COLO668 (cell line): Measurements from ENCODE around the gene PDIK1L.

ENCODE experiments used
- DNase-seq: peaks from one replicate; lab custom pipeline; 2025; ENCODE audit not compliant: unreplicated experiment; lab: John Stamatoyannopoulos, UW

PDIK1L gene

GRCh38 chr1:26111530-26112406 lies at the start of gene PDIK1L:
PDIK1L (plus strand) TSS chr1:26111824; CDS start chr1:26114309, 2,485 bp downstream.
- peak; percentile 100 for DNase-seq

GRCh38 chr1:26064553-26064952 lies 47.1 kb upstream of the PDIK1L start:
- no peak for DNase-seq

GRCh38 chr1:26066160-26066559 lies 45.5 kb upstream of the PDIK1L start:
- no peak for DNase-seq

GRCh38 chr1:26066857-26067256 lies 44.8 kb upstream of the PDIK1L start:
- DNase-seq = no peak

GRCh38 chr1:26067432-26067911 lies 44.2 kb upstream of the PDIK1L start, which contains the start of gene TRIM63:
TRIM63 (minus strand) TSS chr1:26067630; CDS start chr1:26067494, 136 bp downstream.
- DNase-seq = no peak

- no peak for DNase-seq
Observed at GRCh38 chr1:26069941-26070295, 41.7 kb upstream of the PDIK1L start.

GRCh38 chr1:26070296-26070962 lies 41.2 kb upstream of the PDIK1L start:
- DNase-seq = no peak

- no peak for DNase-seq
Observed at GRCh38 chr1:26070963-26071342, 40.7 kb upstream of the PDIK1L start.

GRCh38 chr1:26072305-26072704 lies 39.3 kb upstream of the PDIK1L start:
- peak; percentile 38 for DNase-seq

- no peak for DNase-seq
Observed at GRCh38 chr1:26075421-26076144, 36.0 kb upstream of the PDIK1L start.

- no peak for DNase-seq
Observed at GRCh38 chr1:26077524-26077923, 34.1 kb upstream of the PDIK1L start.

- DNase-seq = no peak
Observed at GRCh38 chr1:26078286-26079177, 33.1 kb upstream of the PDIK1L start.

- DNase-seq = no peak
Observed at GRCh38 chr1:26079178-26079563, 32.5 kb upstream of the PDIK1L start.

GRCh38 chr1:26079960-26080814 lies 31.4 kb upstream of the PDIK1L start:
- no peak for DNase-seq

GRCh38 chr1:26081267-26082019 lies 30.2 kb upstream of the PDIK1L start:
- no peak for DNase-seq

- DNase-seq = no peak
Observed at GRCh38 chr1:26082020-26082350, 29.6 kb upstream of the PDIK1L start.

- DNase-seq = no peak
Observed at GRCh38 chr1:26083208-26083607, 28.4 kb upstream of the PDIK1L start.

- DNase-seq = no peak
Observed at GRCh38 chr1:26084091-26084561, 27.5 kb upstream of the PDIK1L start.

- DNase-seq = no peak
Observed at GRCh38 chr1:26084844-26085243, 26.8 kb upstream of the PDIK1L start.
